Measurements from ENCODE around the gene ARID1A.

The ARID1A gene

DNA sequence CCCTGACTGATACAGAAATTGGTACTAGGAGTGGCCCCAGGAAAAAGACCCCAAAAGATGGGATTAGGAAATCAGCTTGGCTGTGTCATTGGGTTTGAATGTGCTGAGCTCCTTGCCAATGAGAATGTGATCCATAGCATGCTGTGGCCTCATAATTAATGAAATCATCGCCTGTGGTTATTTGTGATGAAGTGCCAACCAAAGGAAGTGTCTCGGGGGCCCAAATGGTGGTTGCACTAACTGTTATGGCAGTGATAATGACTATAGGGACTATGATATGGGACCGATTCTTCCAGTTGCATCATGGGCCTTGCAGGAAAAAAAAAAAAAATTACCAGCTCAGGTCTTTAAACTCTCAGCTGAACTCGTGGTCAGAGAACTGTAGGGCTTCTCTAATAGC lies 115.2 kb downstream of the ARID1A start:
- no peak for TF ChIP-seq TAF1 (IDR thresholded peaks at IDR 0.05; ENCODE audit: low read depth)
- TF ChIP-seq RAD21 (IDR thresholded peaks at IDR 0.05; ENCODE audit: low read depth), result no peak
- no peak for TF ChIP-seq FOXM1 (IDR thresholded peaks at IDR 0.05; ENCODE audit: borderline replicate concordance, low read depth)
- no peak for TF ChIP-seq CREB1 (IDR thresholded peaks at IDR 0.05; ENCODE audit: low read depth)
- TF ChIP-seq TCF12 (IDR thresholded peaks at IDR 0.05; ENCODE audit: low read depth), result no peak
- TF ChIP-seq CEBPB (IDR thresholded peaks at IDR 0.05), result no peak
- TF ChIP-seq NFIC (IDR thresholded peaks at IDR 0.05), result no peak
- no peak for TF ChIP-seq TEAD4 (IDR thresholded peaks at IDR 0.05)
- no peak for TF ChIP-seq EP300 (IDR thresholded peaks at IDR 0.05; ENCODE audit: borderline replicate concordance)
- TF ChIP-seq YY1 (IDR thresholded peaks at IDR 0.05; ENCODE audit: low read depth), result no peak
- TF ChIP-seq, protein P1, sequence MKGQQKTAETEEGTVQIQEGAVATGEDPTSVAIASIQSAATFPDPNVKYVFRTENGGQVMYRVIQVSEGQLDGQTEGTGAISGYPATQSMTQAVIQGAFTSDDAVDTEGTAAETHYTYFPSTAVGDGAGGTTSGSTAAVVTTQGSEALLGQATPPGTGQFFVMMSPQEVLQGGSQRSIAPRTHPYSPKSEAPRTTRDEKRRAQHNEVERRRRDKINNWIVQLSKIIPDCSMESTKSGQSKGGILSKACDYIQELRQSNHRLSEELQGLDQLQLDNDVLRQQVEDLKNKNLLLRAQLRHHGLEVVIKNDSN (IDR thresholded peaks at IDR 0.05), result no peak
- no peak for TF ChIP-seq EGR1 (IDR thresholded peaks at IDR 0.05)
- TF ChIP-seq ZBTB7A (IDR thresholded peaks at IDR 0.05; ENCODE audit: low read depth), result no peak

DNA sequence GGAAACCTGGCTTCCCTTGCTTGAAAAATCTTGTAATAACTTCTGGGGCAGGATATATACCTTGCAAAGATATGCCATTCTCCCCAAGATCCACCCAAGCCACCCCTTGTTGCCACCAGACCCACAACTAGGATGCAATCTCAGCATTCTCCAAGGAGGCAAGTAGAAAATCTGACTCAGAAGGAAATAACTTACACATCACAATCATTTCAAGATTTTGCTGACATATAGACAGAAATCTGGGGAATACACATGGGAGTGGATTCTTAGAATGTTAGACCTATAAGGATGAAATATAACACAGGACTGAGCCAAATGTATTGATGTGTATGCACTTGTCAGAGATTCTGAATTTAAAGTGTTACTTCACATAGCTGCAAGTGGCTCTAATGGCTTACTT lies 115.9 kb downstream of the ARID1A start:
- TF ChIP-seq, protein P2, sequence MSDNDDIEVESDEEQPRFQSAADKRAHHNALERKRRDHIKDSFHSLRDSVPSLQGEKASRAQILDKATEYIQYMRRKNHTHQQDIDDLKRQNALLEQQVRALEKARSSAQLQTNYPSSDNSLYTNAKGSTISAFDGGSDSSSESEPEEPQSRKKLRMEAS (IDR thresholded peaks at IDR 0.05), result no peak
- TF ChIP-seq ZBTB7A (IDR thresholded peaks at IDR 0.05; ENCODE audit: low read depth), result no peak
- no peak for TF ChIP-seq TCF12 (IDR thresholded peaks at IDR 0.05; ENCODE audit: low read depth)
- TF ChIP-seq EP300 (IDR thresholded peaks at IDR 0.05; ENCODE audit: borderline replicate concordance), result no peak
- TF ChIP-seq NFIC (IDR thresholded peaks at IDR 0.05), result no peak
- no peak for TF ChIP-seq YY1 (IDR thresholded peaks at IDR 0.05; ENCODE audit: low read depth)
- TF ChIP-seq, protein P3, sequence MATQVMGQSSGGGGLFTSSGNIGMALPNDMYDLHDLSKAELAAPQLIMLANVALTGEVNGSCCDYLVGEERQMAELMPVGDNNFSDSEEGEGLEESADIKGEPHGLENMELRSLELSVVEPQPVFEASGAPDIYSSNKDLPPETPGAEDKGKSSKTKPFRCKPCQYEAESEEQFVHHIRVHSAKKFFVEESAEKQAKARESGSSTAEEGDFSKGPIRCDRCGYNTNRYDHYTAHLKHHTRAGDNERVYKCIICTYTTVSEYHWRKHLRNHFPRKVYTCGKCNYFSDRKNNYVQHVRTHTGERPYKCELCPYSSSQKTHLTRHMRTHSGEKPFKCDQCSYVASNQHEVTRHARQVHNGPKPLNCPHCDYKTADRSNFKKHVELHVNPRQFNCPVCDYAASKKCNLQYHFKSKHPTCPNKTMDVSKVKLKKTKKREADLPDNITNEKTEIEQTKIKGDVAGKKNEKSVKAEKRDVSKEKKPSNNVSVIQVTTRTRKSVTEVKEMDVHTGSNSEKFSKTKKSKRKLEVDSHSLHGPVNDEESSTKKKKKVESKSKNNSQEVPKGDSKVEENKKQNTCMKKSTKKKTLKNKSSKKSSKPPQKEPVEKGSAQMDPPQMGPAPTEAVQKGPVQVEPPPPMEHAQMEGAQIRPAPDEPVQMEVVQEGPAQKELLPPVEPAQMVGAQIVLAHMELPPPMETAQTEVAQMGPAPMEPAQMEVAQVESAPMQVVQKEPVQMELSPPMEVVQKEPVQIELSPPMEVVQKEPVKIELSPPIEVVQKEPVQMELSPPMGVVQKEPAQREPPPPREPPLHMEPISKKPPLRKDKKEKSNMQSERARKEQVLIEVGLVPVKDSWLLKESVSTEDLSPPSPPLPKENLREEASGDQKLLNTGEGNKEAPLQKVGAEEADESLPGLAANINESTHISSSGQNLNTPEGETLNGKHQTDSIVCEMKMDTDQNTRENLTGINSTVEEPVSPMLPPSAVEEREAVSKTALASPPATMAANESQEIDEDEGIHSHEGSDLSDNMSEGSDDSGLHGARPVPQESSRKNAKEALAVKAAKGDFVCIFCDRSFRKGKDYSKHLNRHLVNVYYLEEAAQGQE (IDR thresholded peaks at IDR 0.05; ENCODE audit: low read depth), result no peak

DNA sequence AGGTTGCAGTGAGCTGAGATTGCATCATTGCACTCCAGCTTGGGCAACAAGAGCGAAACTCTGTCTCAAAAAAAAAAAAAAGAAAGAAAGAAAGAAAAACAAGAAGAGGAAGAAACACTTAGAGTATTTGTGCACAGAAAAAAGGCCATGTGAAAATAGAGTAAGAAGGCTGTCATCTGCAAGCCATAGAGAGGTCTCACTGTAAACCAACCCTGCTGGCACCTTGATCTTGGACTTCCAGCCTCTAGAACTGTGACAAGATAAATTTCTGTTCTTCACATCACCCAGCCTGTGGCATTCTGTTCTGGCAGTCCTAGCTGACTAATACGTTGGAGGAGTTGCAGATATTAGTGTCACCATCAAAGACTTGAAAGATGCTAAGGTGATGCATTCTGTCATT lies 118.6 kb downstream of the ARID1A start:
- TF ChIP-seq, protein P1 (IDR thresholded peaks at IDR 0.05), result no peak
- no peak for TF ChIP-seq TCF12 (IDR thresholded peaks at IDR 0.05; ENCODE audit: low read depth)
- no peak for TF ChIP-seq NFIC (IDR thresholded peaks at IDR 0.05)
- TF ChIP-seq, protein P3 (IDR thresholded peaks at IDR 0.05; ENCODE audit: low read depth), result no peak
- TF ChIP-seq EGR1 (IDR thresholded peaks at IDR 0.05), result no peak
- TF ChIP-seq CREB1 (IDR thresholded peaks at IDR 0.05; ENCODE audit: low read depth), result no peak

DNA sequence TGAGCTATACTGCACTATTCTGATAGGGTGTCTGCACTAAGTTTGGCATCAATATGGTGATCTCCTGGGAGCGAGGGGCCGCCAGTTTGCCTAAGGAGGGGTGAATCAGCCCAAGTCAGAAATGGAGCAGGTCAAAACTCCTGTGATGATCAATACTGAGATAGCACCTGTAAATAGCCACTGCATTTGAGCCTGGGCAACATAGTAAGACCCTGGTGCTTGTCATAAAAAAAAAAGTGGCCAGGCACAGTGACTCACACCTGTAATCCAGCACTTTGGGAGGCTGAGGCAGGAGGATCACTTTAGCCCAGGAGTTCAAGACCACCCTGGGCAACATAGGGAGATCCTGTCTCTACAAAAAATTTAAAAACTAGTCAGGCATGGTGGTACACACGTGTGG lies 119.1 kb downstream of the ARID1A start:
- TF ChIP-seq, protein P1 (IDR thresholded peaks at IDR 0.05), result no peak
- TF ChIP-seq, protein P2 (IDR thresholded peaks at IDR 0.05), result no peak
- TF ChIP-seq TCF12 (IDR thresholded peaks at IDR 0.05; ENCODE audit: low read depth) (no peak), FOXM1 (IDR thresholded peaks at IDR 0.05; ENCODE audit: borderline replicate concordance, low read depth) (no peak), TEAD4 (IDR thresholded peaks at IDR 0.05) (no peak), CEBPB (IDR thresholded peaks at IDR 0.05) (no peak), EP300 (IDR thresholded peaks at IDR 0.05; ENCODE audit: borderline replicate concordance) (no peak)

DNA sequence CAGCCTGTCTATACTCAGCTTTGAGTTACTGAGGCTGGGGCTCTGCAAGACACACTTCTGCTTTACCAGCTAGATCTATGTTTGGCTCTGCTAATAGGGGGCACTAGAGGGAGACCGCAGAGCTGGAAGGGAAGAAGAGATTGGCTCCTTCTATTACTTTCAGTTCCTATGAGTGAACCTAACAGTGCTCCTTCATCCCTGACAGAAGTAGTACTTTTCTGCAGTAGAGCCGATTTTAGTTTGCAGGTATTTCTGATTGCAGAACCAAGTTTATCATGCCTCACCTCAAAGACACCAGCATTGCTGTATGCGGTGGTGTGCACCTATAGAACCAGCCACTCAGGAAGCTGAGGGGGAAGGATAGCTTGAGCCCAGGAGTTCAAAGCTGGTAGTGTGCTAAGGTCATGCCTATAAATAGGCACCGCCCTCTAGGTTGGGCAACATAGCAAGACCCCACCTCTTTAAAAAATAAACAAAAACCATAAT lies 125.0 kb downstream of the ARID1A start:
- TF ChIP-seq TAF1 (IDR thresholded peaks at IDR 0.05; ENCODE audit: low read depth) (no peak), TCF12 (IDR thresholded peaks at IDR 0.05; ENCODE audit: low read depth) (no peak), CEBPB (IDR thresholded peaks at IDR 0.05) (no peak), YY1 (IDR thresholded peaks at IDR 0.05; ENCODE audit: low read depth) (no peak)
- TF ChIP-seq, protein P3 (IDR thresholded peaks at IDR 0.05; ENCODE audit: low read depth), result no peak

Measured in Ishikawa (cell line).